ENCODE data around the gene PFKP.
"Not testable (repeated sequence)": the region's sequence is repeated elsewhere in the genome, so short reads cannot be mapped to it uniquely, and the experiment has no call there.

PFKP gene

DNA sequence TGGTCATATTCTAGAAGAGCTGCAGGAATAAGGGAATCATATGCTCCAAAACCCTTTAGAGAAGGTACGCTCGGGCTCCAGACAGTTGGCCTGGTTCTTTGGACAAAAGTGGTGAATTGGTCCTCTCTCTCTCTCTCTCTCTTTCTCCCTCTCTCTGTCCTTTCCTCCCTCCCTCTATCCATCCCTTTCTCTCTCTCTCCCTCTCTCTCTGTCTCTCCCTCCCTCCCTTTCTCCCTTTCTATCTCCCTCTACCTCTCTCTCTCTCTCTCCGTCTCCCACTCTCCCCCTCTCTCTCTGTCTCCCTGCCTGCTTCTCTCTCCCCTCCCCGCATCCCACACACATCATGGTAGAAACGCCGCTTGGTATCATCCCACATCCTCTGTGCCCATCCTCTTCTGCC, 19.8 kb upstream of the PFKP start:
- DNase-seq (ENCODE audit: low read depth), result no peak

DNA sequence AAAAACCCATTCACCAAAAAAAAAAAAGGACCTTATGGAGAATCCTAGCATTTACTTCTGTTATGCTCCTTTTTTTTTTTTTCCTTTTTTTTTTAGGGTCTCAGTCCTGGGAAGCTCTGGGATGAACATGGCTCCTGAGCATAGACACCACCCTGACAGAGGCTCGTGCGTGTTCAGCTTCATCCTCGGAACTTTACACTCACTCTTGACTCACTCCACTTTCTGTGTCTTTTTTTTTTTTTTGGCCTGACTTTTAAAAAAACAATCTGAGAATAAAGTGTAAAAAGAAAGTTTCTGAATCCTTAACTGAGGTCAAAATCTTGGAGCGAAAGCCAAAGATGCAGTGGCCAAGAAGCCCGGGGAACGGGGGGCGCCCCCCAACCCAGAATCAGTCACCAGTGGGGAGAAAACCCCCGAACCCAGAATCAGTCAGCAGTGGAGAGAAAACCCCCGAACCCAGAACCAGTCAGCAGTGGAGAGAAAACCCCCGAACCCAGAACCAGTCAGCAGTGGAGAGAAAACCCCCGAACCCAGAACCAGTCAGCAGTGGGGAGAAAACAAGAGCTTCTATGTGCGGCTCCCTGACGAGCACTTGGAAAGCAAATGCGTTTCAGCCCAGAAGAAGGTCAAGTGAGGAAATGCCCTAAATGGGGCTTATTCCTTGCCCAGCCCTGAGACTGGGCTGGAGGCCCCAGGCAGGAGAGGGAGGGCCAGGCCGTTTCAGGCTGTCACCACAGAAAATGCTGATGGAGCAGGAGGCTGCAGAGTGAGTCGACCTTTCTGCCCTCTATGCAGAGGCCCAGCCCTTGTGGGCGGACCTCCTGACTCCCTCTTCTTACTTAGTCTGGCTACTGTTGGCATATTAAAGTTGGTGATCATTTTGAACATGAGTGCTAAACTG, 19.0 kb upstream of the PFKP start:
- DNase-seq (ENCODE audit: low read depth), result no peak

DNA sequence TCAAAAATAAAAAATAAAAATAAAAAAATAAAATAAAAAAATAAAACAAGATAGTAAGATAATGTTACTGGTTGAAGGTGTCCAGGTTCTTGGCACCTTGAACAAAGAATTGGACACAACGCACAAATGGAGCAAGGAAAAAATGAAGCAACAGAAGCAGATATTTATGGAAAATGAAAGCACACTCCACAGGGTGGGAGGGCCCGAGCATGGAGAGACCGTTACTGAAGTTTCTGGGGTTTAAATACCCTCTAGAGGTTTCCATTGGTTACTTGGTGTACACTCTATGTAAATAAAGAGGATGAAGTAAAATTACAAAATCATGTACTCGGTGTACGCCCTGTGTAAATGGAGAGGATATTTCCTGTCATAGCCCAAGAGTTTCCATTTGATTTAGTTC, 15.7 kb upstream of the PFKP start:
- DNase-seq (ENCODE audit: low read depth), result no peak

DNA sequence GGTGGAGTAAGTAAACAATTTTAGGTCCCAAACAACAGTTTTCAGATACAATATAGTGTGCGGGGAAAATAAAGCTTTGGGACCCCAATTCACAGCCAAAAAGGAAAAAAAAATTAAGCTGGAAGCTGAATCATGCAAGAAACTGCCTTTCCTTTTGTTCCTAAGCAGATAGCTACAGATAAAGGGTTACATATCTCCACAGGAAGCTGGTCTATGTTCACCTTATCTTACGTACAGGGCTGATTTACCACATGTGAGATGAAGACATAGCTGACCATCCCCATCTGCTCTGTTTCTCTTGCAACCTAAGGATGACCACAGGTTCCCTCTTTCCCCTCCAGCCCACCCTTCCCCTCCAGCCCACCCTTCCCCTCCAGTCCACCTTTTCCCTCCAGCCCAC, 14.2 kb upstream of the PFKP start:
- no peak for DNase-seq (ENCODE audit: low read depth)

DNA sequence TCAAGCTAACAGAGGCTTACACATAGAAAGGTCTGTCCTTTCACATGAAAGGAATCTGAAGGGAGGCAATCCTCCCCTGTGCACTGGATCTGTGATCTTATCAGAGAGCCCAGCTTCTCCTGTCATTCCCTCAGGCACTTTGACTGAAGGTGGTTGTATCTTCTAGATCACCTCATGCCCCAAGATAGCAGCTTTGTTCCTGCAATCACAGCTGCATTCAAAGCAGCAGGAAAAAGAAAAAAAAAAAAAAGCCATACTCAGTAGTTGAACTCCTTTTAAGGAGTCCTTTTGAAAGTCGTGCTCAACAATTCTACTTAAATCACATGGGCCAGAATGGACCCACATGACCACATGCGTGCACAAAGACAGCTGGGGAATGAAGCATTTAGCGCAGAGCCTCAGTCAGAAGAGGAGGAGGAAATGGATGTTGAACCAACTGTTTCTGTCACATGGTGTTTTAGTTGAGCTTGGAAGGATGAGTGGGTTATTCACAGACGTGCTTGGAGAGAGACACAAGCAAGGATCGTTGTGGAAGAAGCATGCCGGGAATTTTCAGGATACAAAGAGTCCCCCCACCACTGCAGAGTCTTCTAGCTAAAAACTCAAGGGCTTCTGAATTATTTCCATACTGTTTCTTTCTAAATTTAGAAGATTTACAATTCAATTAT, 13.0 kb upstream of the PFKP start:
- DNase-seq (ENCODE audit: low read depth), result no peak

DNA sequence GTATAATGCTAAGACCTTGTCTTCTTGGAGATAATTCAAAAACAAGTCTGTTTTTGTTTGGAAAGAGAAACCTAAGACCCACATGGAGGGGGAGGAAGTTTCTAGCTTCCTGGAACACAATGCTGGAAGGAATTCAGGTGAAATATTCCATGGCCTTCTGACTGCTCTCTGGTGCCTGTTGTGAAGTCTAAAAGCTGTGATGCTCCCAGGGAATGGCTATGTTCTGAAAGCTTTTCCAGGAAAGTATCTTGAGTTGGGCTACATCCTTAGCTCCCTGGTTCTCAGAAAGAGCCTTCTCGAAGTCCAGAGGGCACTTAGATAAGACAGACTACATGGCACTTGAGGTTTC, 12.5 kb upstream of the PFKP start:
- DNase-seq (ENCODE audit: low read depth), result no peak

DNA sequence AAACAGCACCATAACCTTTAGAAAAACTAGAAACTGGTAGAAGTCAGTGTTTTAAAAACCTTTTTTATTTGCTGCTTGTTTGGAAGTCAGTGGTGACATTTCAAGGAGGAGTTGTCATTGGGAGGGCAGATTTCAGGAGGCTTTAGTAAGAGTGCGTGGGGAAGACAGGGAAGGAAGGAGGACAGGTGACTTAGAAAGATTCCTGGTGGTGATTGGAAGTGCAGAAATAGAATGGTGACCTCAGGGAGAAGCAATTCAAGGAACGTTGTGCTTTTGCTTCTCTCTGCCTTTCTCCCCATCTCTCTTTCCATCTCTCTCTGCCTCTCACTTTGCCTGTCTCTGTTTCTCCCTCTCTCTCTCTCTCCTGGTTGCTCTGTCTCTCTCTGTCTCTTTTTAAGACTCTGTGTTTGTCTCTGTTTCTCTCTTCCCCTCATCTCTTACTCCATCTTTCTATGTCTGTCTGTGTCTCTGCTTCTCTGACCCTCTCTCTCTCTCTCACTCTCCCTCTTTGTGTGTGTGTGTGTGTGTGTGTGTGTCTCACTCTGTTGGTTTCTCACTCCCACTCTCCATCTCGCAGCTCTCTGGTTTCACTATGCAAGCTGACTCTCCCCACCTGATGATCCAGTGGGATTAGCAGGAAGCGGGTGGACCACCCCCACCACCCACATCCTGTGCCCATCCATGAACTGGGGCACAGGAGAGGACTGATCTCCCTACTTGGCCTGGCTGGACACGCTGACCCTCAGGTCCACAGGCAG, 10.9 kb upstream of the PFKP start:
- DNase-seq (ENCODE audit: low read depth), result no peak

DNA sequence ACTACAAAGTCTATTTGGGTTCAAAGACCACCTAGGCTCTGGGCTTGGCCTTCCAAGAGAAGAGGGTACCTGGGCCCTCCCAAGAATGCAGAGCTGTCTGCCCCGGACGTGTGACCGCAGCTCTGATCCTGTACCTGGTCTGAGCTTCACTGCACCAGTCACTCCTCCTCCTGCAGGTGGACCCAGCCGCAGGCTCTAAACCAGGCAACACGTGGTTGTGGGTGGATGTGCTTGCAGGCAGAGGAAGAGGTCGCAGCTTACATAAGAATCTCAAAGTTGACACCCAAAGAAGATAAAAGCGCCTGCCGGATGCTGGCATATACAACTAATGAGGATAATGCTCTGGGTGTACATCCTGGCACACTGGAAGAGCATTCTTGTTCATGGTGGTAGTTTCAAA, 9.4 kb upstream of the PFKP start:
- no peak for DNase-seq (ENCODE audit: low read depth)

DNA sequence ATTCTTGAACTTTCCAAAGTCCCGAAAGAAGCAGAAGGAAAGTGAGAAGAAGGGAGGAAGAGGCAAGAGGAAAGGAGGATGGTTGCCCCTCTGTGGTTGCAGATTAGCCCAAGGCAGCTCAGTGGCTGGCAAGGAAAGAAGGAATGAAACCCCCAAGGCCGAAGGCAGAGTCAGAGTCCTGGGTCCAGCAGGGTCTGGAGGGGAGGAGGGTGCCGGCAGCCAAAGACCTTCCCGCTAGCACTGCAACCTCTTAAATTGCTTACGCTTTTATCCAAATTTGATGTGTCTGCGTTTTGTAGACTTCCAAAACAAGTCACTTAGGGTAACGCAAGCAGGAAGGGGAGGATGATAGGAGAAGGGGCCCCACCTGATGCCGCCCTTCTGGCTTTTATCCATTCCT, 7.4 kb upstream of the PFKP start:
- DNase-seq (ENCODE audit: low read depth), result no peak

DNA sequence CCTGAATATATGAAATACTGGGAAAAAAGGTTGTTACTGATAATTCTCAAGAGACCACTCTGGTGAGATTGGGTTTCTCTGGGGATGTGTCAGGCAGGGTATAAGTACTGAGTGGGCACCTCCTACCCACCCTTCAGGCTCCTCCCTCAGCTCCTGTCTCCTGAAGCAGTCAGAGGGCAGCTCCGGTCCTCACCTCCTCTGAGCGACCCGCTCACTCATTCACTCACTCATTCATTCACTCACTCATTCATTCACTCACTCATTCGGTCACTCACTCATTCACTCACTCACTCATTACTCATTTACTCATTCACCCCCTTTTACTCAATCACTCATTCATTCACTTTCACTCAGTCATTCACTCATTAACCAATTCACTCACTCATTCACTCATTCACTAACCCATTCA, 6.9 kb upstream of the PFKP start:
- no peak for DNase-seq (ENCODE audit: low read depth)

DNA sequence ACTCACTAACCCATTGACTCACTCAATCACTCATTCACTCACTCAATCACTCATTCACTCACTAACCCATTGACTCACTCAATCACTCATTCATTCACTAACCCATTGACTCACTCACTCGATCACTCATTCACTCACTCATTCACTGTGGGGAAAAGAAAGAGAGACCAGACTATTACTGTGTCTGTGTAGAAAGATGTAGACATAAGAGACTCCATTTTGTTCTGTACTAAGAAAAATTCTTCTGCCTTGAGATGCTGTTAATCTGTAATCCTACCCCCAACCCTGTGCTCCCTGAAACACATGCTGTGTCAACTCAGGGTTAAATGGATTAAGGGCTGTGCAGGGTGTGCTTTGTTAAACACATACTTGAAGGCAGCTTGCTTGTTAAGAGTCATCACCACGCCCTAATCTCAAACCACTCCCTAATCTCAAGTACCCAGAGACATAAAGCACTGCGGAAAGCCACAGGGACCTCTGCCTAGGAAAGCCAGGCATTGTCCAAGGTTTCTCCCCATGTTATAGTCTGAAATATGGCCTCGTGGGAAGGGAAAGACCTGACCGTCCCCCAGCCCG, 5.9 kb upstream of the PFKP start:
- DNase-seq (ENCODE audit: low read depth), result not testable (repeated sequence)

DNA sequence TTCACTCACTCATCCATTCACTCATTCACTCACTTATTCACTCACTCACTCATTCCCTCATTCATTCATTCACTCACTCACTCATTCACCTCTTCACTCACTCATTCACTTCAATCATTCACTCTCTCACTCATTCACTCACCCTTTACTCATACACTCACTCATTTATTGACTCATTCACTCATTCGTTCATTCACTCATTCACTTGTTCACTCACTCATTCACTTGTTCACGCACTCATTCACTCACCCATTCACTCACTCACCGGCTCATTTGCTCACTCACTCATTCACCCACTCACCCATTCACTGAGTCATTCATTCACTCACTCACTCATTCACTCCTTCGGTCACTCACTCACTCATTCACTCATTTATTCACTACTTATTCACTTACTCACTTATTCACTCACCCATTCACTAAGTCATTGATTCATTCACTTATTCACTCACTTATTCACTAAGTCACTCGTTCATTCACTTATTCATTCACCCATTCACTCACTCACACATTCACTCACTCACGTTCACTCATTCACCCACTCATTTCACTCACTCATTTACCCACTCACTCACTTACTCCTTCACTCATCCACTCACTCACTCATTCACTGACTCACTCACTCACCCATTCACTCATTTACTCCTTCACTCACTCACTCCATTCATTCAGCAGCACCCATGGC, 4.7 kb upstream of the PFKP start:
- no peak for DNase-seq (ENCODE audit: low read depth)

DNA sequence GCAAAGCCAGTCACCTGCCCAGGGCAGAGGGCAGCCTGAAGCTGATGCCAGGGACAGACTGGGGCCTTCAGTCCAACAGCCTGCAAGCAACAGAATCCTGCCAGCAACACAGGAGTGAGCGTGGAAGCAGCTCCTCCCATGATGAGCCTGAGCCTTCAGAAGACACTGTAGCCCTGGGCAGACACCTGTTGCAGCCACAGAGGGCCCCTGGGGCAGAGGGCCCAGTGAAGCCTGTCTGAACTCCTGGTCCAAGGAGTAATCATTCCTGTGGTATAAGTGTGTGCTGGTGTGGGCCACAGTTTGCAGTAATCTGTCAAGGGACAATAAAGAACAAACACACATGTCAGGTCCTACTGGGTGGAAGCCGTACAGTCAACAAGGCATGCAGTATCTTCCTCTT, 2.9 kb upstream of the PFKP start:
- DNase-seq (ENCODE audit: low read depth), result no peak

DNA sequence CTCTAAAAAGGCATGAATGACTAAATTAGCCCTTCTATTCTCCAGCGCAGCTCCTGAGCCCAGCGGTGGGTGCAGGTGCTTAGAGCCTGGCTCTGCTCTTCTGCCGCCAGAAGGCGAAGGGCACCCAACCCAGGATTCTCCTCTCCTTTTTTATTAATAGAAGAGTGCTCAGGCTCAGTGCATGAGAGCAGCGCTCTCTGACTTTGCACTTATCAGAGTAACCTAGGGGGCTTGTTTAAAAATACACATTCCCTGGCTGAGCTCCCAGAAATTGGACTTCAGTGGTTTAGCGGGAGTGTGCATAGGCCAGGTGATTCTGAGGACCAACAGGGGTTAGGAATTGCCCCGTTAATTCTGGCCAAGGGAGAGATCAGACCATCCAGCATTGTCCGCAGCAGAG, 1.7 kb upstream of the PFKP start:
- no peak for DNase-seq (ENCODE audit: low read depth)

DNA sequence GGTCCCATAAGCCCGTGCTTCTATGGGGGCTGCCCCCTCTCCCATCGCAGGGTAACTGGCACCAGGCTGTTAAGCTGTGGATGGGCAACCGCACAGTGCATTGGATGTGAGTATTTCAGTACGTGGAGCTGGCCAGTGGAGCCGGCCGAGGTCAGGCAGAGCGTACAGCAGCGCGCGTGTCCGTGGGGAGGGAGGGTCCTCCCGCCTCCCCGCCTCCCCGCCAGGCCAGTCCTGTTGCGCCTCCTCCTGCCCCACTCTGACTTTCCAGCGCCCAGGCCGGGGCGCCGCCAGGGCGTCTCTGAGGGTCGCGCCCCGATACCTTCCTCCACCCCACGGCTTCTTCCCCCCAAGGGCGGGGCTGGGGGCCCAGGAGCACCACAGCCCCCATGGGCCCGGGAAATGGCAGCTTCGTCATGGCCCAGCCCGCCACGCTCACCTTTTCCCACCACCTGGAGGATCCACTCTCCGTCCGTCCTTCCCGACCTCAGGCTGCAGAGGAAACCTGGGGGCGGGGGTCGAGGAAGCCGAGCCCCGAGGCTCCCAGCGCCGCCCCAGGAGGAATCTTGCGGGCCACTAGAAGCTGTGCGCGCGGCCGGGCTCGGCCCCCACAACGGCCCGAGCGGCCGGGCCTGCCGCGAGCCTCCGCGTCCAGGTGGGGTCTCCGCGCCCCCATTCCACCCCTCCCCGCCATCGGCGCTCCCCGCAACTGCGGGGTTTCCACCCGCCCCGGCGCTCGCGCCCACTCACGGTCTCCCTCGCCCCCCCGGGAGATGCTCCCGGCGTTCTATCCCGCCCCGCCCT, 831 bp upstream of the PFKP start:
- no peak for DNase-seq (ENCODE audit: low read depth)

DNA sequence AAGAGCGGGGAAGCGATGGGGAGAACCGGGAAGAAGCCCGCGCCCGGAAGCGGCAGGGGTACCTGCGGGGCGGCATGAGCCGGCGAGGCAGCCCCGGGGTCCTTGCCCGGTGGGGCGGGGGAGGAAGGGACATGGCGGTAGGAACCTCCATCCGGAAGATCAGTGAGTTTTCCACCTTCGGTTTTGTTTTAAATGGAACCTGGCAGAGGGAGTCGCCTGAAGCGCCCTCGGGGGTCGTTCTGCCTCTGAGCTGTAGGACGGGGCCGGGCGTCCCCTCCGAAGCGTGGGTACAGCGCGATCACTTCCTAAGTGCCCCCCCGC, 471 bp downstream of the PFKP start:
- DNase-seq (ENCODE audit: low read depth), result no peak

DNA sequence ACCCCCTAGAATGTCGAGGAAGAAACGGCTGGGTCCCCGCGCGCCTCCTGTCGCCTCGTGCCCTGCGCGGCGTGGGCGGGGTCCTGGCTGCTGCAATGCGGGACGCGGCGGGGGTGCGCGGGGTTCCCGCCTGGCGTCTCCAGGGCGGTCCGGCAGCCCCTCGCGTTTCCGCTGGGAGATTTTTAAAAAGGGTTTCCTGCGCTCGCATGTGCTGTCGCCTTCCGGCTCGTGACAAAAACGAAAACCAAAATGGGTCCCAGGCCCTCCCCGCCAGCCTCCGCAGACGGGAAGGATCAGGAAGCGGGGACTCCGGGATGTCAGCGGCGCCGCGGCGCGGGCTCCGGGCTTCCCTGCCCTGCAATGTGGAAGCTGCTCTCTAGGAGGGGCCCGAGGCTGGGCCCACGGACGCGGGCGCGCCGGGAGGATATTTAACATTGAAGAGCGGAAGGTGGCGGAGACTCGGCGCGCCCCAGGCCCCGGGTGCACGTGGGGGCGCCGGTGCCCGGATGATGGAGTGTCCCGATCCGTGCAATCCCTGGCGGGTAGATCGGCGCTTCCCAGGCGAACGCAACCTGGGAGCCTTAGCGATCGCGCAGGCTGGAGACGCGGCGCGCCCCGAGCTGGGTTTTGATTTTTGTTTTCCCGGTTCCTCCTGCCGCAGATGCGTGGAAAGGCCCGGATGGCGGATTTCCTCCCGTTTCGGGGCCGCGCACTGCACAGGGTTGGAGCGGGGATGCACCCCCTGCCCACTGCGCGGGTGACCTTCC, 1.0 kb downstream of the PFKP start:
- DNase-seq (ENCODE audit: low read depth), result no peak

DNA sequence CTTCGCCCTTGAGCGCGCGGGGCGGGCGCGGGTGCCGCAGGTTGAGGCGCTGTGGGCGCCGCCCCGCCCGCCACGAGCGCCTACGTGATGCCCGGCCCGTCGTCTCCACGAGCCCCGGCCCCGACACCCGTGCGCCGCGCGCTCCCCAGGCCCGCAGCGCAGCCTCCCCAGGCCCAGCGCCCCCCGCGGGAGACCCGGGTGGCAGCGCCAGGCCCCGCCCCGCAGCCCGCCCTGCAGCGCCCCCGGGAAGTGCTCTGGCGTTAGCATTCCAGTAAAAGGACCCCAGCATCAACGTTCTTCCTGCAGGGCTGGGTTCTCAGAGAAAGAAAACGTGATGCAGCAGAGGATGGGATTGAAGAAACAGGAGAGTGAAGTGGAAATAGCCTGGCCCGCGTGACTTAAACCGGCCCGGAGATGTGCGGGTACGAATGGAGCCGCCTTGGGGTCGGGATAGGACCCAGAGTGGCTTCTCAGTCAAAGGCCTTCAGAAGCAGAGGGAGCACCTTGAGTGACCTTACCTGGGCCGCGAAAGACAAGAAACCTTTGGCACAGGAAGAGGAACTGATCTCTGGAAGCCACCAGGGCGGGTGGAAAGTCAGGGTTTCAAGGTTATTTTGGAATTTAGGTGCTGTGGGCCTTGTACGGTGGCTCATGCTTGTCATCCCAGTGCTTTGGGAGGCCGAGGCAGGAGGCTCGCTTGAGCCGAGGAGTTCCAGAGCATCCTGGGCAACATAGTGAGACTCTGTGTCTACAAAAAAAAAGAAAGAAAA, 1.8 kb downstream of the PFKP start:
- DNase-seq (ENCODE audit: low read depth), result no peak

DNA sequence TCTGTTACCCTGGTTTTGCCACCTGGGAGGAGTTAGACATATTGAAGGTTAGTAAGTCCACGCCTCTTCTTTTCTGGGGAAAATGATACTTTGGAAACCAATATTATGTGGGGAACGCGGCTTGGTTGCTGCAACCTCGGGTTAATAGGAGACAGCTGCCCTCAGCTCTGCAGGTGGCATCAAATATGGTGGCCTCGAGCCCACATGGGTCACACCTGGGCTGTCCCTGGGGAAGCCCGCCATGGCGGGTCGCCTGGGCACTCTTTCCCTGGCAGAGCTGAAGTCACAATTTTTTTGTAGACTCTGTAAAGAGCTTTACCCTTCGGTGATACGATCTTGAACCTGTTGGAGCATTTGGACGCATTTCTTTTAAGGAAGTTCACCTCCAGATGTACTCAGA, 2.5 kb downstream of the PFKP start:
- DNase-seq (ENCODE audit: low read depth), result no peak
